ENCODE data around the gene RAP1GAP. TPM values are rescaled to one million over a fixed set of nuclear protein-coding genes. Genes with fewer than 3 reads are reported as not detected.

The RAP1GAP gene
- total and polyA plus RNA-seq, 2 of the 13 experiments (the other 11 are each of a cell fraction or from before 2014, with no cell fraction given) = 11.9 to 37.5 TPM

DNA sequence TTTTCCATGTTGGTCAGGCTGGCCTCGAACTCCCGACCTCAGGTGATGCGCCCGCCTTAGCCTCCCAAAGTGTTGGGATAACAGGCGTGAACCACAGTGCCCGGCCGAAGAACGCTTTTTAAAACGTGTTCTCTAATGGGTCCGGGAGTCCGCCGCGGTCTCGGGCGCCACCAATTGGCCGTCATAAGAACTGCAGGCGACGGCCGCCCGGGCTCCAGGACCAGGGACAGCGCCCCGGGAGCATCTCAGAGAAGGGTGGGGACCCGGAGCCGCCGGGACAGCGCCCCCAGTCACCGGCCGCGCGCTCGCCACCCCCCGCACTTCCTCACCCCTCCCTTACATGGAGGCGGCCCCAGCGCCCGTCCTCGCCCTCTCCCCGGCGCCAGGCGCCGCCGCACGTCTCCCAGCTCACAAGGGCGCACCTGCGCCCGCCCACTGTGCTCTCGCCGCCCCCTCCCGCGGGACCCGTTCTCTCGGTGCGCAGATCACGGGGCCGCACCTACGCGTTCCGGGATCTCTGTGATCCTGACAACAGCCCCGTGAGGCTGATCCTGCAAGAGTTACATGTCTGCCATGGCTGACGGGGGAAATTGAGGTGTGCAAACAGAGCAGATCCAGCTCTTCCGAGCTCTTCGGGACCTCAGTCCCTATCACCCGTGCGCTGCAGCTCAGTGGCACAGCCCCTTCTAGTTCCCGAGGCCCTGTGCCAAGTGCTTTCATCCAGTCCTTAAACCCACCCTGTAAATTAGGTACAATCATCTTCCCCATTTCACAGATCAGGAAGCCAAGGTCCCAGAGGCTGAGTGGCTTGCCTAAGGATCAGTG, 9.8 kb downstream of the RAP1GAP start (continued):
- TF ChIP-seq ZNF468 (CRISPR knock-in tag; IDR thresholded peaks at IDR 0.05) (no peak), ZFP36L2 (CRISPR knock-in tag; IDR thresholded peaks at IDR 0.05) (0 out of 2 replicates have a peak, but pooled peaks have one; percentile 83), GABPB1 (CRISPR knock-in tag; IDR thresholded peaks at IDR 0.05) (peak; percentile 82), ZNF451 (CRISPR knock-in tag; IDR thresholded peaks at IDR 0.05) (peak; percentile 97), POLR2G (IDR thresholded peaks at IDR 0.05; ENCODE audit: low read depth, low read length) (peak; percentile 60), SMAD9 (CRISPR knock-in tag; IDR thresholded peaks at IDR 0.05) (no peak), CENPBD1 (CRISPR knock-in tag; IDR thresholded peaks at IDR 0.05; ENCODE audit: borderline replicate concordance, low read depth) (peak; percentile 44; the same call in 1 of the 2 replicates), ZNF225 (CRISPR knock-in tag; IDR thresholded peaks at IDR 0.05) (peak; percentile 90; the same call in 1 of the 2 replicates), SIN3B (IDR thresholded peaks at IDR 0.05; ENCODE audit: low read length) (peak; percentile 49; the same call in 1 of the 2 replicates), MAFF (IDR thresholded peaks at IDR 0.05; ENCODE audit: low read depth, low read length) (no peak), RARG (CRISPR knock-in tag; IDR thresholded peaks at IDR 0.05; ENCODE audit: low read depth) (no peak), CREB3 (CRISPR knock-in tag; IDR thresholded peaks at IDR 0.05) (peak; percentile 97), ZNF75D (CRISPR knock-in tag; IDR thresholded peaks at IDR 0.05; ENCODE audit: borderline replicate concordance) (peak; percentile 94), ZNF24 (IDR thresholded peaks at IDR 0.05) (no peak), ZNF788 (CRISPR knock-in tag; IDR thresholded peaks at IDR 0.05; ENCODE audit: borderline replicate concordance) (peak; percentile 87; the same call in 1 of the 2 replicates), RARA (CRISPR knock-in tag; IDR thresholded peaks at IDR 0.05) (peak; percentile 76), ZNF34 (CRISPR knock-in tag; IDR thresholded peaks at IDR 0.05; ENCODE audit: borderline replicate concordance) (no peak)
- TF ChIP-seq, protein P1, sequence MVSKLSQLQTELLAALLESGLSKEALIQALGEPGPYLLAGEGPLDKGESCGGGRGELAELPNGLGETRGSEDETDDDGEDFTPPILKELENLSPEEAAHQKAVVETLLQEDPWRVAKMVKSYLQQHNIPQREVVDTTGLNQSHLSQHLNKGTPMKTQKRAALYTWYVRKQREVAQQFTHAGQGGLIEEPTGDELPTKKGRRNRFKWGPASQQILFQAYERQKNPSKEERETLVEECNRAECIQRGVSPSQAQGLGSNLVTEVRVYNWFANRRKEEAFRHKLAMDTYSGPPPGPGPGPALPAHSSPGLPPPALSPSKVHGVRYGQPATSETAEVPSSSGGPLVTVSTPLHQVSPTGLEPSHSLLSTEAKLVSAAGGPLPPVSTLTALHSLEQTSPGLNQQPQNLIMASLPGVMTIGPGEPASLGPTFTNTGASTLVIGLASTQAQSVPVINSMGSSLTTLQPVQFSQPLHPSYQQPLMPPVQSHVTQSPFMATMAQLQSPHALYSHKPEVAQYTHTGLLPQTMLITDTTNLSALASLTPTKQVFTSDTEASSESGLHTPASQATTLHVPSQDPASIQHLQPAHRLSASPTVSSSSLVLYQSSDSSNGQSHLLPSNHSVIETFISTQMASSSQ (IDR thresholded peaks at IDR 0.05; ENCODE audit: low read depth) = no peak
- TF ChIP-seq, protein P1 (CRISPR knock-in tag; IDR thresholded peaks at IDR 0.05; ENCODE audit: borderline replicate concordance) = peak; percentile 52; the same call in 1 of the 2 replicates

Data from HepG2 (cell line).